ENCODE results near the gene MIEF1.

MIEF1 gene

DNA sequence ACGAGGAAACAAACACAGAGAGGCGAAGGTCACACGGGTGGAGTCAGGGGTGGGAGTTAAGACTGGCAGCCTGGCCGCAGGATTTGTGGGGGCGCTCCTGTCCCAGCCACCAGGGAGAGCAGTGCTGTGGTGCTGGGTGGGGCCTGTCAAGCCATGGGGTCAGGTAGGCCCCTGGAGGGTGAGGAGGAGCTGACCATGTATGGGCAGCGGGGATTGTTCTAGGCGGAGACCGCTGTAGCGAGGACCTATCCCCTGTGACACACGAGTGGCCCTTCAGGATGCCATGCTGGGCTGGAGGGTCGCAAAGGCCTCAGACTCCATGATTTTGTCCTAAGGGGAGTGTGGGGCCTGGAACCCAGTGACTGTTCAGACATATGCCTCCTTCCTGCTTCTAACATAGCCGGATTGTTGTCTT is 32.0 kb downstream of the MIEF1 start:
- no peak for DNase-seq
- no peaks in the 10 kb centered on the region for H3K9me3 ChIP-seq (ENCODE audit: severe bottlenecking)
- H3K4me3 ChIP-seq (ENCODE audit: low read depth, low read length): no peak overlapping the region
- peaks cover 22% of the 10 kb centered on the region for H3K36me3 ChIP-seq
- TF ChIP-seq, protein P1, sequence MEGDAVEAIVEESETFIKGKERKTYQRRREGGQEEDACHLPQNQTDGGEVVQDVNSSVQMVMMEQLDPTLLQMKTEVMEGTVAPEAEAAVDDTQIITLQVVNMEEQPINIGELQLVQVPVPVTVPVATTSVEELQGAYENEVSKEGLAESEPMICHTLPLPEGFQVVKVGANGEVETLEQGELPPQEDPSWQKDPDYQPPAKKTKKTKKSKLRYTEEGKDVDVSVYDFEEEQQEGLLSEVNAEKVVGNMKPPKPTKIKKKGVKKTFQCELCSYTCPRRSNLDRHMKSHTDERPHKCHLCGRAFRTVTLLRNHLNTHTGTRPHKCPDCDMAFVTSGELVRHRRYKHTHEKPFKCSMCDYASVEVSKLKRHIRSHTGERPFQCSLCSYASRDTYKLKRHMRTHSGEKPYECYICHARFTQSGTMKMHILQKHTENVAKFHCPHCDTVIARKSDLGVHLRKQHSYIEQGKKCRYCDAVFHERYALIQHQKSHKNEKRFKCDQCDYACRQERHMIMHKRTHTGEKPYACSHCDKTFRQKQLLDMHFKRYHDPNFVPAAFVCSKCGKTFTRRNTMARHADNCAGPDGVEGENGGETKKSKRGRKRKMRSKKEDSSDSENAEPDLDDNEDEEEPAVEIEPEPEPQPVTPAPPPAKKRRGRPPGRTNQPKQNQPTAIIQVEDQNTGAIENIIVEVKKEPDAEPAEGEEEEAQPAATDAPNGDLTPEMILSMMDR (IDR thresholded peaks at IDR 0.05; ENCODE audit: low read depth, low read length): 0 out of 2 replicates have a peak, but pooled peaks have one; percentile 3
- no peak overlapping the region for H3K27ac ChIP-seq
- H3K27me3 ChIP-seq (ENCODE audit: insufficient read depth, low read depth, severe bottlenecking): no peaks in the 10 kb centered on the region

DNA sequence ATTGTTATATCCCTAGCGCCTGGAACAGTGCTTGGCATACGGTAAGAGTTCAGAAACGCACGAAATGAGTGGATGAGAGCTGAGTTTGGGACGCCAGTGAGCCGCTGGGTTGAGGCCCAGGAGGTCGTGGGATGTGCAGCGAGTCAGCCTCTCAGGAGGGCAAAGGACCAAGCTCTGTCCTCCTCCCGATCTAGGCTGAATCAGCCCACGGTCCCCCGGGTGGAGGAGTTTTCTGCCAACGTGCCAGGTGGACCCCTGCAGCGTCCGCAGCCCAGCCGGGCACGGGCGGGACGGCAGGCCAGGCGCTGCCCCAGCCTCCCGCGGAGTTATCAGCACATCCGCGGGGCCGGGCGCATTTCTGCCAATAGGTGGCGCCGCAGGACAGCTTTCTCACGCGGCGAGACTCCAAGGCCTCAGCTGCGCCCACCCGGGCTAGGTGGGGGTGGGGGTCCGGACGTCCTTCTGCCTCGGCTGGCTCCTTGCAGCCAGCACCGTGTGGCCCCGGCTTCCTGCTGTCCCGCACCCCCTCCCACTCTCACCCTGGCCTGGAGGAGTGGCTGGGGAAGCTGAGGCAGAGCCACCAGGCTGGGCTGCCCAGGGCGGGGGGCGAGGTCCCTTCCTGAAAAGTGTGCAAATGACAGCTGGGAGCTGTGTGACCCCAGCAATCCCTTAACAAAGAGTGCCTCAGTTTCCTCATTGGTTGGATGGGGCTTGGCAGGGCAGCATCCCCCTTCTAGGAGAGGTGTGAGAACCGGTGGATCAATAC is 32.7 kb downstream of the MIEF1 start:
- H3K4me3 ChIP-seq (ENCODE audit: low read depth, low read length): peak overlapping the region; percentile 50
- peaks cover 15% of the 10 kb centered on the region for H3K36me3 ChIP-seq
- no peaks in the 10 kb centered on the region for H3K9me3 ChIP-seq (ENCODE audit: severe bottlenecking)
- H3K27ac ChIP-seq: peak overlapping the region; percentile 28
- H3K27me3 ChIP-seq (ENCODE audit: insufficient read depth, low read depth, severe bottlenecking): no peaks in the 10 kb centered on the region
- DNase-seq: peak; percentile 88
- TF ChIP-seq, protein P1 (IDR thresholded peaks at IDR 0.05; ENCODE audit: low read depth, low read length): peak; percentile 88

DNA sequence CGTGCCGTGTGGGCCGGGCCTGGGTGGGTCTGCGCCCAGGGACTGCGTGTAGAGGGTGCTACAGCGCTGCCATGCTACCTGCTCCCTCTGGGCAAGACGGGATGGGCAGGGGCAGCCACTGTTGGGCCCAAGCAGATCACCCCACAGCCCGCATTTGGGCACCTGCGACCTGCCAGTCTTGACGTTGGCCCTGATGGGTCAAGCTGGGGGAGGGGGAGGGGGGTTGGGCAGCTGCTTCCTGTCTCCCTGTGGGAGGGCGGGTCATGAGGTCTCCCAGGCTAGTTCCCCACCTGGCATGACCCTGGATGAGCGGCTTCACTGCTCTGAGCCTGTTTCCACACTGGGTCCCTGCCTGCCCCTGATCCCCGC is 33.3 kb downstream of the MIEF1 start:
- H3K27ac ChIP-seq: peak overlapping the region; percentile 41
- H3K9me3 ChIP-seq (ENCODE audit: severe bottlenecking): no peaks in the 10 kb centered on the region
- H3K36me3 ChIP-seq: peaks cover 9% of the 10 kb centered on the region
- peak; percentile 81 for DNase-seq
- TF ChIP-seq, protein P1 (IDR thresholded peaks at IDR 0.05; ENCODE audit: low read depth, low read length): peak; percentile 28; the same call in 1 of the 2 replicates
- peak overlapping the region; percentile 50 for H3K4me3 ChIP-seq (ENCODE audit: low read depth, low read length)
- no peaks in the 10 kb centered on the region for H3K27me3 ChIP-seq (ENCODE audit: insufficient read depth, low read depth, severe bottlenecking)

DNA sequence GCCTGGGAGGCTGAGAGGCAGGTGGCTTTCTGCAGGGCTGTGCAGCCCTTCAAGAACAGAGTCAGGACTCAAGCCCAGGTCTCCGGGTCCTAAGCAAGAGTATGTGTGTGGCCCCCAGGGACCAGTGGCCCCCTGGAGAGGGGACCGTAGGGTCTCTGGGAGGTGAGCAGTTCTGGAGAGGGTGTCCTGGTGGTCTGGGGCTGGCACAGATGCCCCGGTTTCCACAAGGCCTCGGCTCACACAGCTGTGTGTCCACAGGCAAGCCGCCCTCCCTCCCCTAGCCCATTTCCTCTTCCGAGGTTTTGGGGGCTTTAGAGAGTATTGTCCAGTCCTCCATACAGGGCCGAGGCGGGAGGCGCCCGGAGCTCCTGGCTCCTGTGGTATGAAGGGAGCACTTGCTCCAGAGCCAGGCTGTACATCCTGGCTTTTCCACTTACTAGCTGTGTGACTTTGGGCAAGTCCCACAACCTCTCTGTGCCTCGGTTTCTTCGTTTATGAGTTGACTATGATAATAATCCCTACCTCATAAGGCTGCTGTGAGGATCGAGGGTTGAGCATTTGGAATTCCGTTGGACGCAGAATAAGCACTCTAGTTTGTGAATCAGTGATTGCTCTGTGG is 33.9 kb downstream of the MIEF1 start:
- H3K36me3 ChIP-seq: peaks cover 6% of the 10 kb centered on the region
- H3K4me3 ChIP-seq (ENCODE audit: low read depth, low read length): peak overlapping the region; percentile 50; the same call in 1 of the 2 replicates
- TF ChIP-seq, protein P1 (IDR thresholded peaks at IDR 0.05; ENCODE audit: low read depth, low read length): no peak
- H3K27me3 ChIP-seq (ENCODE audit: insufficient read depth, low read depth, severe bottlenecking): no peaks in the 10 kb centered on the region
- peak overlapping the region; percentile 41 for H3K27ac ChIP-seq
- no peaks in the 10 kb centered on the region for H3K9me3 ChIP-seq (ENCODE audit: severe bottlenecking)
- no peak for DNase-seq

DNA sequence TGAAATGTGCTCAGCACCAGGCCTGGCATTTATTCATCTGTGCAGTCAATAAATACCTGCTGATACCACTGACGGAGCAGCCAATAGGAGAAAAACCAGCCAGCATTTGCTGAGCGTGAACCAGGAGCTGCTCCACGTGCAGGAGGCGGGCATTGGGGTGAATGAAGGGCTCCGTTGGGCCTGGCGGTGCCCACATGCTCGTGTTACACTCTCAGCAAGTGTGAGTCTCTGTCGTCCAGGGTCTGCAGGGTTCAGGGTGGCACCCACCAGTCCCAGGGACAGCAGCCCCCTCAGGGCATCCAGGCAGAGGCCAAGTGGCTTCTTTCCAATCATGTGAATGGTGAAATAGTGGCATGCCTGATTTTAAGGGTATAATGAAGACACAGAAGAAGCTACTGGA is 34.6 kb downstream of the MIEF1 start:
- Histone ChIP-seq H3K4me3 (ENCODE audit: low read depth, low read length) (no peak overlapping the region), H3K27ac (no peak overlapping the region), H3K27me3 (ENCODE audit: insufficient read depth, low read depth, severe bottlenecking) (no peaks in the 10 kb centered on the region), H3K9me3 (ENCODE audit: severe bottlenecking) (no peaks in the 10 kb centered on the region), H3K36me3 (0 out of 2 replicates have a peak, but pooled peaks cover 2% of the 10 kb centered on the region)
- TF ChIP-seq, protein P1 (IDR thresholded peaks at IDR 0.05; ENCODE audit: low read depth, low read length): no peak
- no peak for DNase-seq
